Forelimb muscle (tissue), 1 donor: ENCODE data around the gene ZNF837. TPM values are rescaled to one million over a fixed set of nuclear protein-coding genes. Genes with fewer than 3 reads are reported as not detected.
"Not testable (repeated sequence)": the region's sequence is repeated elsewhere in the genome, so short reads cannot be mapped to it uniquely, and the experiment has no call there.

Experiments
- DNase-seq: peaks from one replicate; pipeline ENCODE4 v3.0.0-alpha.2; 2013; ENCODE audit warnings: low read depth
- polyA plus RNA-seq: library from polyadenylated mRNA; unstranded; fragments of 120-200 nt; gene quantifications from one replicate; pipeline ENCODE4 v1.2.1, GENCODE V29; 2013; ENCODE audit not compliant: insufficient read length

ZNF837 gene
- 1.9 TPM for polyA plus RNA-seq

- peak; percentile 99 for DNase-seq
These were observed at the start of gene ZNF837 for GRCh38 chr19:58380662-58381459. Gene ZNF837 (minus strand): TSS chr19:58381030. CDS start chr19:58369332, 11,698 bp downstream.

GRCh38 chr19:58429745-58430144, 48.9 kb upstream of the ZNF837 start:
- no peak for DNase-seq

DNA sequence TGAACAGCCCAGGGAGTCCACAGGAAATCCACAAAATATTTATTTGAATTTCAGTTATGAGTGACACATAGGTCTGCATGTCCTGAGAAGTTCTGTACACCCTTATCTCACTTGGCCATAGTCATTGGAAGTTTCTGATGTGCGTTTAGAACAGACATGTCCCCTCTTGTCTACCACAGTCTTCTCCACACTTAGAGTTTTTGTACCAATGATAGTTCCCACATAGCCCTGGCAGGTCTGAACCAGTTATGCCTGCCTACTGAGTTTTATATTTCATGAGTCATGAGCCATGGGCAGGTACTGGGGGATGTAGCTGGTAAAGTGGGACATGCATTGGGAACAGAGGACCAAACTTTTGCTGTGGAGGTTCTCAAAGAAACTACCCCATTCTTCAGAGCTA, 47.8 kb upstream of the ZNF837 start:
- no peak for DNase-seq

DNA sequence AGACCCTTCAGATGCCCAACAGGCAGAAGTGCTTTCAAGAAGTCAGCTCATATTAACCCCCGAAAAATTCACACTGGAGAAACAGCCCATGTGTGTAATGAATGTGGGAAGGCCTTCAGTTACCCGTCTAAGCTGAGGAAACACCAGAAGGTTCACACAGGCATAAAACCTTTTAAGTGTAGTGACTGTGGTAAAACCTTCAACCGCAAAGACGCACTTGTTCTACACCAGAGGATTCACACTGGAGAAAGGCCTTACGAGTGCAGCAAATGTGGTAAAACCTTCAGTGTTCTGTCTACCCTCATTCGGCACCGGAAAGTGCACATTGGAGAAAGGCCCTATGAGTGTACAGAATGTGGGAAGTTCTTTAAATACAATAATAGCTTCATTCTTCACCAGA, 36.2 kb upstream of the ZNF837 start:
- DNase-seq, result no peak

DNA sequence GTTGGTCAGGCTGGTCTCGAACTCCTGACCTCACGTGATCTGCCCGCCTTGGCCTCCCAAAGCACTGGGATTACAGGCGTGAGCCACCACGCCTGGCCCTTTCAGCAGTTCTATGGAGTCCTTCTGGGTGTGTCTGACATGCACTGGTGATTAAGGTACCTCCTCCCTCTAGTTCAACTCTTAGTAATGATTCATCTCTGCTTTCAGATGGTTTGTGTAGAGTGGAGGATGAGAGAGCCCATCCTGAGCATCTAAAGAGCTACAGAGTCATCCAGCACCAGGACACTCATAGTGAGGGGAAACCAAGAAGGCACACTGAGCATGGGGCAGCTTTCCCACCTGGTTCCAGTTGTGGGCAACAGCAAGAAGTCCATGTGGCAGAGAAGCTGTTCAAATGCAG, 35.8 kb upstream of the ZNF837 start:
- DNase-seq, result no peak

GRCh38 chr19:58409010-58409790, 28.4 kb upstream of the ZNF837 start:
- no peak for DNase-seq

GRCh38 chr19:58408152-58409009, 27.6 kb upstream of the ZNF837 start, which contains the start of gene ZNF584:
Gene ZNF584 (plus strand): TSS chr19:58408649. CDS start chr19:58409148, 499 bp downstream.
- DNase-seq, result peak; percentile 81

GRCh38 chr19:58407658-58408151, 26.9 kb upstream of the ZNF837 start:
- DNase-seq, result no peak

DNA sequence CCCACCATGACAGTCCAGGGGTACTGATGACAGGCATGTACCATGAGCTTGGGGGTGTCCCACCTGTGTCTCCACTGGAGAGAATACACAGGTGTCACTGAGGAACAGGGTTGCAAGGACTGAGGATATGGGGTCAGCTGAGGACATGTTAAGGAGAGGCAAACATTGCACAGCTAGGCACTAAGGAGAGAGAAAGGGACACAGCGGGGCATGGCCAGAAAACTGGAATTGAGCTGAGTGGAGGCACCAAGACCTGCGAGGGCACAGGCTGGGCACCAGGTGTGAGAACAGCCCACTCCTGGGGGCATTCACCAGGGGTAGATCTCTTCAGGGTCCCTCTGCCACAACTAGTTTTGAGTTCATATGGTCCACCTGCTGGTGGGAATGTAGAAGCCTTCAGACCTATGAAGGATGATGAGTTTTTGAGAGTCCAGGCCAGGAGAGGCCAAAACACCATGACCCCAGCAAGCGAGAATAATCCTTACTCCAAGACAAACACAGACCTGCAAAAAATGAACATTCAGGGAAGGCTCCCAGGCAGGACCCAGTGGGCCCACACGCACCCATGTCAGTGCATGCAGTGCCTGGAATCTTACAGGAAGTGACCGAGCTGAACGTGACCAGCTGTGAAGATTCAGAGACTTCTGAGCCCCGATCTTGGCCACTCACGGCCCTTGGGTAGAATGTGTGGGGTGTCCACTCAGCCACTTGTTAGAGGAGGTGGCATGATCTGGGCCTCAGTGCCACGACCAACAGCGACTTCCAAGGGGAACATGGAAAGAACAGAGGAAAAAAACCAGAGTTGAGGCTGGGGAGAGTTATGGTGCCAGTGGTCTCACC, 26.2 kb upstream of the ZNF837 start:
- no peak for DNase-seq

DNA sequence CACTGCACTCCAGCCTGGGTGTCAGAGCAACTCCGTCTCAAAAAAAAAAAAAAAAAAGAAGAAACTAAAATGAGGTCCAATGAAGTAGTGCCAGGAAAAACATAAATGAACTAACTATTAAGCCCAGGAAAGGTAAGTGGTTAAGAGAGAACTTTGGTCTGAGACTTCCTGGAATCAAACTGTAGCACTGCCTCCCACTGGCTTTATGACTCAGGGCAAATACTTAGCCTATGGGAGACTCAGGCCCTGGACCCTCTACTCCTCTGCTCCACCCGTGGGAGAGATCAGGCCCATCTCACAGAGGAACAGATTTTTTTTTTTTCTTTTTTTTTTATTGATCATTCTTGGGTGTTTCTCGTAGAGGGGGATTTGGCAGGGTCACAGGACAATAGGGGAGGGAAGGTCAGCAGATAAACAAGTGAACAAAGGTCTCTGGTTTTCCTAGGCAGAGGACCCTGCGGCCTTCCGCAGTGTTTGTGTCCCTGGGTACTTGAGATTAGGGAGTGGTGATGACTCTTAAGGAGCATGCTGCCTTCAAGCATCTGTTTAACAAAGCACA, 23.2 kb upstream of the ZNF837 start:
- not testable (repeated sequence) for DNase-seq

GRCh38 chr19:58401840-58402421, 21.1 kb upstream of the ZNF837 start:
- DNase-seq, result no peak

GRCh38 chr19:58400916-58401839, 20.3 kb upstream of the ZNF837 start:
- peak; percentile 96 for DNase-seq

GRCh38 chr19:58400316-58400915, 19.6 kb upstream of the ZNF837 start:
- no peak for DNase-seq

- DNase-seq, result no peak
These were observed 19.1 kb upstream of the ZNF837 start for GRCh38 chr19:58399903-58400302.

DNA sequence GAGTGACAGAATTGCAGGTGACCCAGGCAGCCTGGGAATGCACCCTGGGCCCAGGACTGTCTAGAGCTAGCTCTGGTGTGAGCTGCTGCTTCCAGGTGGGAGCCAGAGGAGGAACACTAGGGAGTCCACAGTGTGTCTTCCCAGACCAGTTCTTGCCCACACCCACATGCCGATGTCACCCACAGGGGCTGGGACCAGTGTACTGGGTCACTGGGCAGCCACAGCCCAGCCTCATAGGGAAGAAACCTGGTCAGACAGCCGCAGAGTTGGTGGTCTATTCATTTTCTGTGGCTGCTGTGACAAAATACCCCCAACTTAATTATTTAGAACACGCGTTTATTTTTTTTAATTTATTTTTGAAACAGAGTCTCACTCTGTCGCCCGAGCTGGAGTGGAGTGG, 17.7 kb upstream of the ZNF837 start:
- DNase-seq, result no peak

DNA sequence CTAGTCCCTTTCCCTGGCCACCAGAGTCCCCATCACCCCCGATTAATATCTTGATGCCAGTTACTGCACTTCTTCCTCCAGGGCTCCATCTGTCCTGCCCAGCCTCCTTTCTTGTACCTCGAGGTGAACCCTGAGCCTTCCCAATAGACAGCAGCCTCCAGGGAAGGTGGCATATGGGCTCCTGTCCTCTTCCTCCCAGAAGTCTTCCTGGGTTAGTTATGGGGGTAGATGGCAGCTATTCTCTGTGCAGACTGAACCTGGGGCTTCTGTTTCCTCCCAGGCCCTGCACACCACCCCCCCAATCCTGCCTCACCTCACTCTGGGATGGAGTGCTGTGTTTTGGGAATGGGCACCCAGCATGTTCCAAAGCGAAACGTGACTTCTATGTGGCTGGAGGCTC, 17.3 kb upstream of the ZNF837 start:
- DNase-seq, result no peak

- no peak for DNase-seq
These were observed 16.8 kb upstream of the ZNF837 start for GRCh38 chr19:58397533-58398037.
